Keratinocyte (primary cell): ENCODE measurements around the gene PSTPIP2. TPM values are rescaled to one million over a fixed set of nuclear protein-coding genes. Genes with fewer than 3 reads are reported as not detected.
A peak's percentile ranks its signal among the peaks of the same experiment; 100 is the strongest.

ENCODE experiments used
- DNase-seq: peaks from one replicate; pipeline ENCODE4 v3.0.0-alpha.2; 2011; ENCODE audit warnings: low read depth, missing footprints, low spot score
- FAIRE-seq: peaks from 2 replicates; lab custom pipeline; 2011; peaks lifted over from hg19 to GRCh38; lab: Jason Lieb, UNC
- H2AFZ ChIP-seq: 2 replicates; pipeline ENCODE4 v1.6.0; 2012; ENCODE audit warnings: low read length, control low read depth, inconsistent platforms; ENCODE audit not compliant: control insufficient read depth
- H3K27ac ChIP-seq: 2 replicates; pipeline ENCODE4 v1.5.1; 2011; ENCODE audit warnings: low read length; ENCODE audit not compliant: control insufficient read depth, insufficient read depth
- H3K27me3 ChIP-seq: 3 replicates; pipeline ENCODE4 v1.6.0; 2011; ENCODE audit warnings: low read length; ENCODE audit not compliant: control insufficient read depth, insufficient read depth; ENCODE audit errors: extremely low read depth
- H3K36me3 ChIP-seq, 2 experiments: 2 replicates in 1 of 2; 3 replicates in 1 of 2; pipeline ENCODE4 v1.5.1; 2011; ENCODE audit warnings: low read length in 2 of 2, mild to moderate bottlenecking in 1 of 2; ENCODE audit not compliant: control insufficient read depth in 2 of 2, insufficient read depth in 2 of 2; ENCODE audit errors: extremely low read depth in 1 of 2
- H3K4me1 ChIP-seq: 3 replicates; pipeline ENCODE4 v1.5.1; 2011; ENCODE audit warnings: low read length; ENCODE audit not compliant: control insufficient read depth, insufficient read depth; ENCODE audit errors: extremely low read depth
- H3K4me2 ChIP-seq: 3 replicates; pipeline ENCODE4 v1.6.0; 2011; ENCODE audit warnings: low read depth, low read length; ENCODE audit not compliant: control insufficient read depth, insufficient read depth; ENCODE audit errors: extremely low read depth
- H3K4me3 ChIP-seq, 3 experiments: fragments of 200-600 bp in 1 of 3; sonication (generic) in 1 of 3; 2 replicates in 2 of 3; 3 replicates in 1 of 3; pipeline ENCODE4 v1.5.1; 2011 to 2016; ENCODE audit warnings: low read length in 3 of 3, mild to moderate bottlenecking in 3 of 3, control low read depth in 2 of 3, inconsistent platforms in 1 of 3, low read depth in 1 of 3, mixed read lengths in 1 of 3, mixed run types in 1 of 3, moderate library complexity in 1 of 3; ENCODE audit not compliant: control insufficient read depth in 2 of 3, insufficient read depth in 2 of 3; ENCODE audit errors: extremely low read depth in 1 of 3
- H3K79me2 ChIP-seq: 2 replicates; pipeline ENCODE4 v1.6.0; 2012; ENCODE audit warnings: low read length; ENCODE audit not compliant: control insufficient read depth, insufficient read depth
- H3K9ac ChIP-seq: 3 replicates; pipeline ENCODE4 v1.6.0; 2011; ENCODE audit warnings: low read length; ENCODE audit not compliant: control insufficient read depth, insufficient read depth; ENCODE audit errors: extremely low read depth
- H3K9me1 ChIP-seq: 3 replicates; pipeline ENCODE4 v1.6.0; 2011; ENCODE audit warnings: low read length; ENCODE audit not compliant: control insufficient read depth, insufficient read depth; ENCODE audit errors: extremely low read depth
- H3K9me3 ChIP-seq: 2 replicates; pipeline ENCODE4 v1.5.1; 2012; ENCODE audit warnings: low read depth, low read length; ENCODE audit not compliant: control insufficient read depth
- H4K20me1 ChIP-seq: 3 replicates; pipeline ENCODE4 v1.6.0; 2011; ENCODE audit warnings: low read length; ENCODE audit not compliant: control insufficient read depth, insufficient read depth; ENCODE audit errors: extremely low read depth
- EZH2 ChIP-seq: IDR thresholded peaks from one replicate; pipeline ENCODE4 v1.6.1; 2012; ENCODE audit warnings: inconsistent platforms, mild to moderate bottlenecking, low read length, moderate library complexity
- dilution Hi-C: fragments of 300-500 bp; cut with MboI; formaldehyde crosslinking; loops from one replicate; pipeline ENCODE4 v1.7.0; 2020; ENCODE audit warnings: low sequenced_read_pairs; ENCODE audit not compliant: extremely low pct_ligation_motif_present
- polyA plus RNA-seq, 5 experiments: library from polyadenylated mRNA; depleted of rRNA in 3 of 5; stranded (reverse) in 3 of 5; stranded (forward) in 1 of 5; unstranded in 1 of 5; fragments of >200 nt; gene quantifications; 1 replicate in 1 of 5; 2 replicates in 3 of 5; 3 replicates in 1 of 5; pipeline versions ENCODE4 v1.2.1 to v1.2.3, GENCODE V29; 2011 to 2012; ENCODE audit warnings: missing spikeins in 2 of 5, low read depth in 1 of 5, low replicate concordance in 1 of 5
- TF ChIP-seq, protein P1 (sequence below), 3 experiments: IDR thresholded peaks in 1 of 3; conservative IDR thresholded peaks in 1 of 3; optimal IDR thresholded peaks in 1 of 3; 2 replicates in 2 of 3; 3 replicates in 1 of 3; pipeline versions ENCODE3 to v1.5.1; 2011; ENCODE audit warnings: low read length in 3 of 3, mild to moderate bottlenecking in 3 of 3, moderate library complexity in 2 of 3, control low read depth in 1 of 3, inconsistent platforms in 1 of 3; ENCODE audit not compliant: insufficient read depth in 2 of 3; ENCODE audit errors: extremely low read depth in 1 of 3

PSTPIP2 gene
- polyA plus RNA-seq, 1 donor (not counting 4 experiments of a cell fraction or from before 2014, with no cell fraction given): 27.3 TPM

DNA sequence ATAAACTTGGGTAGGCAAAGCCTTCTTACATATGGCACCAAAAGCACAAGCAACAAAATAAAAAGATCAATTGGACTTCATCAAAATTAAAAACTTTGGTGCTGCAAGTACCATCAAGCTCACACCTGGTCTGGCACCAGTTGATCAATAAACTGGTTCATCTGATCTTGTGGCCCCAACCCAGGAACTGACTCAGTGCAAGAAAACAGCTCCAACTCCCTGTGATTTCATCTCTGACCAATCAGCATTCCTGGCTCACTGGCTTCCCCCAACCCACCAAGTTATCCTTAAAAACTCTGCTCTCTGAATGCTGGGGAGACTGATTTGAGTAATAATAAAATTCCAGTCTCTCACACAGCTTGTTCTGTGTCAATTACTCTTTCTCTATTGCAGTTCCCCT, 113.3 kb downstream of the PSTPIP2 start:
- no peak for DNase-seq
- dilution Hi-C loops: no loop called here
- Histone ChIP-seq H3K9me3 (no peaks in the 10 kb centered on the region), H3K27me3 (no peaks in the 10 kb centered on the region), H2AFZ (no peak overlapping the region), H3K79me2 (peaks cover 43% of the 10 kb centered on the region), H3K4me1 (peaks cover 42% of the 10 kb centered on the region), H3K4me3 (no peak overlapping the region), H3K4me2 (peak overlapping the region; percentile 46), H4K20me1 (no peaks in the 10 kb centered on the region), H3K9me1 (no peaks in the 10 kb centered on the region), H3K27ac (no peak overlapping the region), H3K9ac (no peak overlapping the region), H3K36me3 (peaks cover 6 to 16% of the 10 kb centered on the region in 2 experiments)
- FAIRE-seq: peak; percentile 72
- TF ChIP-seq EZH2: no peak
- TF ChIP-seq, protein P1, sequence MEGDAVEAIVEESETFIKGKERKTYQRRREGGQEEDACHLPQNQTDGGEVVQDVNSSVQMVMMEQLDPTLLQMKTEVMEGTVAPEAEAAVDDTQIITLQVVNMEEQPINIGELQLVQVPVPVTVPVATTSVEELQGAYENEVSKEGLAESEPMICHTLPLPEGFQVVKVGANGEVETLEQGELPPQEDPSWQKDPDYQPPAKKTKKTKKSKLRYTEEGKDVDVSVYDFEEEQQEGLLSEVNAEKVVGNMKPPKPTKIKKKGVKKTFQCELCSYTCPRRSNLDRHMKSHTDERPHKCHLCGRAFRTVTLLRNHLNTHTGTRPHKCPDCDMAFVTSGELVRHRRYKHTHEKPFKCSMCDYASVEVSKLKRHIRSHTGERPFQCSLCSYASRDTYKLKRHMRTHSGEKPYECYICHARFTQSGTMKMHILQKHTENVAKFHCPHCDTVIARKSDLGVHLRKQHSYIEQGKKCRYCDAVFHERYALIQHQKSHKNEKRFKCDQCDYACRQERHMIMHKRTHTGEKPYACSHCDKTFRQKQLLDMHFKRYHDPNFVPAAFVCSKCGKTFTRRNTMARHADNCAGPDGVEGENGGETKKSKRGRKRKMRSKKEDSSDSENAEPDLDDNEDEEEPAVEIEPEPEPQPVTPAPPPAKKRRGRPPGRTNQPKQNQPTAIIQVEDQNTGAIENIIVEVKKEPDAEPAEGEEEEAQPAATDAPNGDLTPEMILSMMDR (optimal IDR thresholded peaks at IDR 0.05 in 1 of 3, IDR thresholded peaks at IDR 0.05 in 1 of 3, conservative IDR thresholded peaks at IDR 0.05 in 1 of 3; ENCODE audit: extremely low read depth in 1 of 3, insufficient read depth in 2 of 3, low read length in 3 of 3): no peak

- no peak for DNase-seq
- Histone ChIP-seq H3K9ac (no peak overlapping the region), H3K79me2 (peaks cover 37% of the 10 kb centered on the region), H3K27me3 (no peaks in the 10 kb centered on the region), H3K36me3 (peaks cover 8 to 20% of the 10 kb centered on the region in 2 experiments), H2AFZ (no peak overlapping the region), H3K4me1 (peaks cover 47% of the 10 kb centered on the region), H3K4me3 (no peak overlapping the region), H3K27ac (no peak overlapping the region), H4K20me1 (no peaks in the 10 kb centered on the region), H3K4me2 (no peak overlapping the region), H3K9me1 (no peaks in the 10 kb centered on the region), H3K9me3 (no peaks in the 10 kb centered on the region)
- dilution Hi-C loops: no loop called here
- FAIRE-seq: no peak
- TF ChIP-seq EZH2: no peak
- TF ChIP-seq, protein P1 (optimal IDR thresholded peaks at IDR 0.05 in 1 of 3, IDR thresholded peaks at IDR 0.05 in 1 of 3, conservative IDR thresholded peaks at IDR 0.05 in 1 of 3; ENCODE audit: extremely low read depth in 1 of 3, insufficient read depth in 2 of 3, low read length in 3 of 3): no peak
Observed at GRCh38 chr18:45958027-45958426, 114.0 kb downstream of the PSTPIP2 start.
